Type B pancreatic cell (in vitro differentiated cells): ENCODE results near the gene NEK2. TPM values are rescaled to one million over a fixed set of nuclear protein-coding genes. Genes with fewer than 3 reads are reported as not detected.

ENCODE experiments used
- DNase-seq: peaks from one replicate; pipeline ENCODE4 v3.0.0; 2021; ENCODE audit warnings: mixed read lengths; ENCODE audit not compliant: unreplicated experiment; ENCODE audit errors: extremely low spot score
- H3K27ac Mint-ChIP-seq: 2 replicates; pipeline ENCODE4 v1.8.0; 2021; ENCODE audit warnings: mild to moderate bottlenecking, mixed read lengths
- H3K27me3 Mint-ChIP-seq: 2 replicates; pipeline ENCODE4 v1.8.0; 2021; ENCODE audit warnings: mixed read lengths
- H3K36me3 Mint-ChIP-seq: 2 replicates; pipeline ENCODE4 v1.8.0; 2021; ENCODE audit warnings: mixed read lengths
- H3K4me1 Mint-ChIP-seq: one replicate; pipeline ENCODE4 v1.8.0; 2021; ENCODE audit warnings: mixed read lengths; ENCODE audit not compliant: unreplicated experiment
- H3K4me3 Mint-ChIP-seq: 2 replicates; pipeline ENCODE4 v1.8.0; 2021; ENCODE audit warnings: mild to moderate bottlenecking, mixed read lengths
- H3K9me3 Mint-ChIP-seq: 2 replicates; pipeline ENCODE4 v1.8.0; 2021; ENCODE audit warnings: mixed read lengths
- CTCF ChIP-seq: fragments of 200-600 bp; sonication (generic); conservative IDR thresholded peaks from 2 replicates; pipeline ENCODE4 v1.5.0; 2021; ENCODE audit warnings: antibody characterized with exemption, mild to moderate bottlenecking
- total RNA-seq: library from RNA; stranded (reverse); gene quantifications from 2 replicates; pipeline ENCODE4 v1.2.1, GENCODE V29; 2021; ENCODE audit warnings: low replicate concordance

The NEK2 gene
- total RNA-seq, 1 donor from 2014 or later: 23.4 TPM

- no peak overlapping the region for H3K4me3 Mint-ChIP-seq
- H3K36me3 Mint-ChIP-seq: no peaks in the 10 kb centered on the region
- no peaks in the 10 kb centered on the region for H3K27me3 Mint-ChIP-seq
- no peaks in the 10 kb centered on the region for H3K4me1 Mint-ChIP-seq
- no peak overlapping the region for H3K27ac Mint-ChIP-seq
- no peak for TF ChIP-seq CTCF
- H3K9me3 Mint-ChIP-seq: no peaks in the 10 kb centered on the region
- no peak for DNase-seq
Measured at GRCh38 chr1:211620097-211620496, 55.3 kb downstream of the NEK2 start.

GRCh38 chr1:211619033-211619996, 56.1 kb downstream of the NEK2 start:
- H3K27ac Mint-ChIP-seq: no peak overlapping the region
- H3K36me3 Mint-ChIP-seq: no peaks in the 10 kb centered on the region
- no peaks in the 10 kb centered on the region for H3K27me3 Mint-ChIP-seq
- no peaks in the 10 kb centered on the region for H3K9me3 Mint-ChIP-seq
- TF ChIP-seq CTCF: no peak
- no peak for DNase-seq
- no peaks in the 10 kb centered on the region for H3K4me1 Mint-ChIP-seq
- H3K4me3 Mint-ChIP-seq: no peak overlapping the region

- Mint-ChIP-seq H3K36me3 (no peaks in the 10 kb centered on the region), H3K9me3 (no peaks in the 10 kb centered on the region), H3K4me1 (peaks cover 4% of the 10 kb centered on the region), H3K4me3 (no peak overlapping the region), H3K27me3 (no peaks in the 10 kb centered on the region), H3K27ac (no peak overlapping the region)
- TF ChIP-seq CTCF: no peak
- DNase-seq: no peak
Measured at GRCh38 chr1:211616965-211617297, 58.5 kb downstream of the NEK2 start.

GRCh38 chr1:211616231-211616964, 59.0 kb downstream of the NEK2 start:
- Mint-ChIP-seq H3K9me3 (no peaks in the 10 kb centered on the region), H3K27ac (no peak overlapping the region), H3K4me3 (no peak overlapping the region), H3K4me1 (peaks cover 7% of the 10 kb centered on the region), H3K36me3 (no peaks in the 10 kb centered on the region), H3K27me3 (no peaks in the 10 kb centered on the region)
- DNase-seq: no peak
- TF ChIP-seq CTCF: no peak

GRCh38 chr1:211614615-211615014, 60.8 kb downstream of the NEK2 start:
- no peaks in the 10 kb centered on the region for H3K27me3 Mint-ChIP-seq
- H3K4me3 Mint-ChIP-seq: no peak overlapping the region
- H3K27ac Mint-ChIP-seq: peak overlapping the region; percentile 32
- H3K9me3 Mint-ChIP-seq: no peaks in the 10 kb centered on the region
- no peaks in the 10 kb centered on the region for H3K36me3 Mint-ChIP-seq
- no peak for DNase-seq
- H3K4me1 Mint-ChIP-seq: peaks cover 11% of the 10 kb centered on the region
- no peak for TF ChIP-seq CTCF
